Activated CD4-positive, CD25-positive, alpha-beta regulatory T cell treated with anti-CD3 and anti-CD28 coated beads, Interleukin-2, amount 50 U/mL, for 24 hours (primary cell): ENCODE data around the gene EHD1.

Experiments
- ATAC-seq, 2 donors: fragments of 150-1000 bp; cut with Tn5 transposase; one replicate each; pipeline ENCODE4 v1.10.0; 2021; ENCODE audit warnings: mild to moderate bottlenecking in 1 of 2, moderate library complexity in 1 of 2

EHD1 gene

GRCh38 chr11:64909653-64910343 is 31.4 kb upstream of the EHD1 start:
- no peak for ATAC-seq

- no peak for ATAC-seq
These were observed 30.3 kb upstream of the EHD1 start for GRCh38 chr11:64908766-64909165.

GRCh38 chr11:64906314-64906635 is 27.9 kb upstream of the EHD1 start:
- ATAC-seq: no peak

- ATAC-seq: no peak
These were observed 27.3 kb upstream of the EHD1 start for GRCh38 chr11:64905516-64906313.

- no peak for ATAC-seq
These were observed 24.9 kb upstream of the EHD1 start for GRCh38 chr11:64903291-64903833.

GRCh38 chr11:64902102-64902900 is 23.9 kb upstream of the EHD1 start:
- ATAC-seq: no peak

GRCh38 chr11:64900774-64901173 is 22.4 kb upstream of the EHD1 start:
- ATAC-seq: no peak

GRCh38 chr11:64900263-64900678 is 21.9 kb upstream of the EHD1 start:
- ATAC-seq: peak; percentile 100

GRCh38 chr11:64898541-64898940 is 20.1 kb upstream of the EHD1 start:
- ATAC-seq: no peak

- ATAC-seq: no peak
These were observed 19.6 kb upstream of the EHD1 start for GRCh38 chr11:64898076-64898445.

- ATAC-seq: no peak
These were observed 19.1 kb upstream of the EHD1 start for GRCh38 chr11:64897381-64898075.

GRCh38 chr11:64896448-64897022 is 18.1 kb upstream of the EHD1 start:
- no peak for ATAC-seq

- no peak for ATAC-seq
These were observed 16.5 kb upstream of the EHD1 start for GRCh38 chr11:64894812-64895452.

GRCh38 chr11:64894070-64894811 is 15.8 kb upstream of the EHD1 start:
- ATAC-seq: peak; percentile 98 to 99

- ATAC-seq: no peak
These were observed 15.0 kb upstream of the EHD1 start for GRCh38 chr11:64893194-64894069.

GRCh38 chr11:64892838-64893193 is 14.4 kb upstream of the EHD1 start:
- ATAC-seq: no peak

GRCh38 chr11:64892411-64892831 is 14.0 kb upstream of the EHD1 start:
- no peak for ATAC-seq

- no peak for ATAC-seq
These were observed 13.5 kb upstream of the EHD1 start for GRCh38 chr11:64891880-64892279.

- ATAC-seq: no peak
These were observed 12.9 kb upstream of the EHD1 start for GRCh38 chr11:64891215-64891848.

- ATAC-seq: no peak
These were observed 12.1 kb upstream of the EHD1 start for GRCh38 chr11:64890522-64890939.
